Left ventricle myocardium superior (tissue), 1 donor: ENCODE measurements around the gene ADK. TPM values are rescaled to one million over a fixed set of nuclear protein-coding genes. Genes with fewer than 3 reads are reported as not detected.

Experiments
- ATAC-seq: fragments of 200-7000 bp; cut with Tn5 transposase; one replicate; pipeline ENCODE4 v1.9.1; 2020; ENCODE audit warnings: mild to moderate bottlenecking, moderate library complexity
- DNase-seq: peaks from one replicate; pipeline ENCODE4 v3.0.0-alpha.2; 2020
- intact Hi-C: fragments of 100-400 bp; cut with micrococcal nuclease; formaldehyde crosslinking; loops from one replicate; pipeline ENCODE4 v1.11.0; 2022
- total RNA-seq: library from RNA; stranded (reverse); fragmentation: NEBNext Ultra II Directional; extraction: Animal tissue kit (Norgen Biotek cat#: 25700); gene quantifications from one replicate; pipeline ENCODE4 v1.2.1, GENCODE V29; 2021
- donor health status: DM: no; HTN: yes; CAD: no; lungs with severe emphysema.

The ADK gene
- total RNA-seq, 1 donor from 2014 or later: 47.2 TPM

DNA sequence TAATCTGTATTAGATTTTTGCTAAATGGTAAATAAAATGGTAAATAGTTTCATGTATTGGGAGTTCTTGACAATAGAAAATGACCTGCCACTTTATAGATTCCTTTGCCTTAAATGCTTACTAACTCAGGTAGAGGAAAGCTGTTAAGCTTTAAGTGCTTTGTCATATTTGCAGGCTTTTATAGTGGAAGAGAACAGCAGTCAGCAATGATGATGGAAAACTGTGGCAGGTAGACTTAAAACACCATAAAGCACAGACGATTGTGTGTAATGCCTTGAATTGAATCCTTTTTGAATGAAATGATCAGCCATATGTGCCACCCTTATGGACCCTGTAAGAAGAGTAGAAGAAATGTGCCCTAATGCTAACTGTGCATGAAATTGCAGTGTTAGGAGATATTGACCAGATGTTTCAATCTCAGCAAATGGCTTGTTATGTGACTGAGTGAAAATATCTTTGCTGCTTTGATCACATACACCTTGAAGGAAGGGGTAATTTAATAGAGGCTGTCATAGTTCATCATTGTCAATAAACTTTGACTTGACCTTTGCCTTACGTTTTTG, 230.4 kb downstream of the ADK start:
- no peak for ATAC-seq
- intact Hi-C loops: no loop called here
- DNase-seq: no peak

DNA sequence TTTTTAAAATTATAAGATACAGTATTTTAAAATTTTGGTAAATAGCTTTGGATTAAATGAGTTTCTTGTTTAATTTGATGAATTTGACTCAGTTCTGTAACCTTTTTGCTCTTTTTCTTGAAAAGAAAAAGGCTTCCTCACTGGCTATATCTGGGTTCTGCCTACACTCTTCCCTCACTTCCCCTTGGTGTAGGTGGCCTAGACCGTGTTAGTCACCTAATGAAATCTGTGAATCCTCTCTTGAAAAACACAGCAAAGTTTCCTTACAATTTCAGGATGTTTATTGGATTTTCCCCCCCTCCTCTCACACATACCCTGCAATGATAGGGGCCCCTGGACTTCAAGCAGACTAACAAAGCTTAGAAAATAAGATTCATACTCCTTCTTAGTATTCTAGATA, 231.6 kb downstream of the ADK start:
- intact Hi-C loops: no loop called here
- ATAC-seq: no peak
- DNase-seq: no peak

DNA sequence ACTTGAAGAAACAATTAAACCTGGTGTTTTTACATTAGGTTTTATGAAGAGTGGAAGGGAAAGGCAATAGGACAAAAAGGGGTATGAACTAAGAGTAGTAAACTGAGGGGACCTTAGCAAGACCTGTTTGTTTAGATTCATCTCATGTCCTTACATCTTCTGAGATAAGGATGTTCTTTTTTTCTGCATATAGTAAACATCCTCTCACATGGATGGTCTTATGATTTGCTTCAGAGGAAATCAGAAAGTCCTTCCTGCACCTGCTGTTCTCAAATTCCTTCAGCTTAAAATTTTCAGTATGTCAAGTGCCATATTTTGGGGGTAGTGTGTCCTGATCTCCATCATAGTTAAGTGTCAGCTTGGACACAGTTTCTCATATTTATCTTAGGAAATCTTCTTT, 232.6 kb downstream of the ADK start:
- intact Hi-C loops: no loop called here
- DNase-seq: no peak
- no peak for ATAC-seq

DNA sequence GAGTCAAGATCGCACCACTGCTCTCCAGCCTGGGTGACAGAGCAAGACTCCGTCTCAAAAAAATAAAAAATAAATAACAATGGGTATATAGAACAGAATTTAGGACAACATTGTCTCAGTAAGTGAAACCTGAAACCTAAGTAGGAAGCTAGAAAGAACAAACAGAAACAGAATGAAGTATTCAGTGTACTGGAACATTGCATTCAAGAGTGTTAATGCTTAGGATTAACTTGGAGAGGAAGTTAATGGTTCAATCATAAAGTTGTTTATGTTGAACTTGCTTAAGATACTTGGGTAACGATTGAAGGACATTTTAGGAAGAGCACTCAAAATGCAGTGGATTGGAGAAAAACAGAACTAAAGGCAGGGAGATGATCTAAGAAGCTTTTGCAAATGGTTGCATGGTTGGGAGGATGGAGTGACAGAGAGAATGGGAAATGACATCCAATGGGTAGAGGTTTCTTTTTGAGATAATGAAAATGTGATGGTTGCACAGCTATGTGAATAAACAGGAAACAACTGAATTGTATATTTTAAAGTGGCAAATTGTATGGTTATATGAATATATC, 233.7 kb downstream of the ADK start:
- intact Hi-C loops: no loop called here
- no peak for DNase-seq
- no peak for ATAC-seq

DNA sequence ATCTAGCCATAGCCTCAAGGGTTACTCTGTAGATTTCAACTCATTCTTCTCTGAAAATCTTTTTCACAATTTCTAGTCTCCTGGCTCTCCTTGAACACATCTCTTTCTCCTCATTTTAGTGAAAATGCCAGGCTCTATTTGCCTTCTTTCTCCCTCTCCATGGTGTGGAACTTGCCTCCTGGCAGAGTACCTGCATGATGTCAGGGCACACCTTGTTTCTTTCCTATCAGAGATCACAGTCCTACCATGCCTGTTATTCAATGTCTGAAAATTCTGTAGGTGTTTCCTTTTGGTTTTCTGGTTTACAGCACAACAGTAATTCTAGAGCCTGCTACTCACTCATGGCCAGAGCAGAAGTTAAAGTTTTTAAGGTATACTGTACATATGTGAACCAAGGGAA, 237.8 kb downstream of the ADK start:
- ATAC-seq: no peak
- intact Hi-C loops: no loop called here
- DNase-seq: no peak

DNA sequence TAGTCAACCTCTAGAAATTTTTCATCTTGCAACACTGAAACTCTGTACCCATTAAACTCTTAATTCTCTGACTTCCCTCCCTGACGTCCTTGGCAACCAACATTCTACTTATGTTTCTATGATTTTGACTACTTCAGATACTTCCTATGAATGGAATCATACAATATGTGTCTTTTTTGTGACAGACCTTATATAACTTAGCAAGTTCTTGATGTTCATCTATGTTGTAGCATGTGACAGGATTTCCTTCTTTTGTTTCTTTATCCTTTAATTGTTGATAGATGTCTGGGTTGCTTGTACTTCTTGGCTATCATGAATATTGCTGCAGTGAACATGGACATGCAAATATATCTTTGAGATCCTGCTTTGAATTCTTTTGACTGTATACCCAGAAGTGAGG, 240.8 kb downstream of the ADK start:
- ATAC-seq (no peak), DNase-seq (no peak)
- intact Hi-C loops: no loop called here

DNA sequence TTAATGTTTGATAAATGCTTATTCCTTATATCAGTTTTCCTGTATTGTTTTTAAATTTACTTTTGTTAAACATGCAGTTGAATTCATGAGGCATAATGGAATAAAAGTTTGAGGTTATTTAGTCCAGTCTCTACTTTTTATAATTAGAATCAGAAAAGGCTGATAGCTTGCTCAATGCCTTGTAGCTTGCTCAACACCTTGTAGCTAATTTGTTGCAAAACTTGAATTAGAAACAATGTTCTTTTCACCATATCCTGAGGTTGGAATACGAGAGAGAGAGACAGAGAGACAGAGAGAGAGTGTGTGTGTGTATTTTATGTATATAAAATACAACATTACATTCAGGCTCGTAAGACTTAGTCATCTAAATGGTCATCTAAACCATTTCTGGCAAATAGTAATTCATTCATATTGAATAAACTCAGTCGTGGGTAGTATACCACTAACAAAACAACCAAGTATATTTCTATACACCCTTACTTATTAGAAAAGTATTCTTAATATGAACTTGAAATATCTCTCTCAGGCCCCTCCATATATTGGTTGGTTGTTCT, 243.5 kb downstream of the ADK start:
- intact Hi-C loops: no loop called here
- no peak for DNase-seq
- ATAC-seq: no peak

DNA sequence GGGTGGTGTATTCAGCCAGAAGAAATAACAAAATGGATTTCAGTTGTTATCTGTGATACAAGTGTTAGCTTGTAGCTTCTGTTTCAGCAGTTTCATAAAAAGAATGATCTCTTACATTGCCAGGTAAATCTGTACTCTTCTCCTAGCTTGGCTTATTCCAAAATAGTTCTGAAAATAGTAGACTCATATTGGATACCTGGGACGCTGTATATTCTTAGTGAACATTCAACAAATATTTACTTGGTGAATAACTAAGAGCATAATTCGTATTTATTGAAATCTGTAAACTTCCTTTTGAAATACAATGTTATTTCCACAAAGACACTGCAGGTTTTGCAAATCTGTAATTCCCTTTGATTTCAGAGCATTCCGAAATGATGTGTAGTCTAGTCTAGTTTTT, 249.2 kb downstream of the ADK start:
- intact Hi-C loops: no loop called here
- DNase-seq (no peak), ATAC-seq (no peak)

DNA sequence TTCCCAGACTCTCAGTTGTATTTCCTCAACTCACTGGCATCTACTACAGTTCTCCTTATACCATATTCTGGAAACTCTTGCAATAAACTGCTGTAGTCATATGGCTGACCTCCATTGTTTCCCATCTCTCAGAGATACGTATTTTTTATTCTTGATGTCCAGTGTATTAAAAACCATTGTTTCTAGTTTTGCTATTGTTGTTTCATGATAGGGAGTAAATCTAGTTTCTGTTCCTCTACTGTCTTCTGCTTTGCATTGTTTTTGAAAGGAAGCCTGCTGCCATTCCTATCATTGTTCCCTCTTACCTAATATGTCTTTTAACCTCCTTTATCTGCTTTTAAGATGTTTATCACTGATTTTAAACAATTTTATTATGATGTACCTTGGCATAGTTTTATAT, 255.0 kb downstream of the ADK start:
- intact Hi-C loops: no loop called here
- DNase-seq: no peak
- no peak for ATAC-seq

DNA sequence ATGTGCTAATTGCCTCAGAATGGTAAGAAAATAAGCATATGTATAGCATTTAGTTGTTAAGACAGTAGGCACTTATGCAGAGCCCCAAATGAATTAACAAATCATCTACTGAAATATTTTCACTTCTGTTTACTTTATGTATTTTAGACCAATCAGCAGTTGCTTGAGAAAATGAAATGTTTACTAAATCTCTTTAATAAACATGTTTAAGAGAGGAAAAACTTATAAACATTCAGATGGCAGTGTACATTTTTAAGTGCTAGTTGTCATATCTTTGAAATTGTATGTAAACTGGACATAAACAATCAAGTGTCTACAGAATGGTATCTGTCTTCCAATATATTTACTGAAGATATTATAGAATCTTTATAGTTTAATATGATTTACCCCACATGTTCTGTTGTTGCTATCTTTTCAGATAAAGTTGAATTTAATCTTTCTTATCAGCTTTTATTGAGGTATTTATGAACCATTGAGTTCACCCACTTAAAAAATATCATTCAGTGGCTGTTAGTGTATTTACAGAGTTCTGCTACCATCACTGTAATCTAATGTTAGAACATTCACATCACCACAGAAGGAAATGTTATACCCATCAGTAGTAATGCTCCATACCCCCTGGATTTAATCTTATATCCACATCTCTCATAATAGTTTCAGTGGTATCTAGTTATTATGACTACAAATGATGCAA, 264.3 kb downstream of the ADK start:
- intact Hi-C loops: no loop called here
- DNase-seq: no peak
- no peak for ATAC-seq

DNA sequence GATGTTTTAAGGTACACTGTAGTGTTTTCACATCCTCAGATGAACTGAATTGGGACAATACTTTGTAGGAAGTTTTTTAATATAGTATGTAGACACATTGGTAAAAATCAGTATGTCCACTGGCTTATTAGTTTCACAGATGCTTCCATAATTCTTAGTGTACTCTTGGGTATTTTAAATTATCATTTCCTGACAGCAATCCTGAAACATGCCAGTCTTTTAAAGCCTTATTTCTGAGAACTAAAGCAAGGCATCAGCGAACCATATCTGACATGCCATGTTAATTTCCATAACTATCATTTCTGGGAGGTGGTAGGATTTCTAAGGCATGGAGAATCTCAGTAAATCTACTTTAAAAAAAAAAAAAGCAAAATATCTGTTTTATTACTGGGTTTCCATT, 266.4 kb downstream of the ADK start:
- DNase-seq: no peak
- no peak for ATAC-seq
- intact Hi-C loops: no loop called here

DNA sequence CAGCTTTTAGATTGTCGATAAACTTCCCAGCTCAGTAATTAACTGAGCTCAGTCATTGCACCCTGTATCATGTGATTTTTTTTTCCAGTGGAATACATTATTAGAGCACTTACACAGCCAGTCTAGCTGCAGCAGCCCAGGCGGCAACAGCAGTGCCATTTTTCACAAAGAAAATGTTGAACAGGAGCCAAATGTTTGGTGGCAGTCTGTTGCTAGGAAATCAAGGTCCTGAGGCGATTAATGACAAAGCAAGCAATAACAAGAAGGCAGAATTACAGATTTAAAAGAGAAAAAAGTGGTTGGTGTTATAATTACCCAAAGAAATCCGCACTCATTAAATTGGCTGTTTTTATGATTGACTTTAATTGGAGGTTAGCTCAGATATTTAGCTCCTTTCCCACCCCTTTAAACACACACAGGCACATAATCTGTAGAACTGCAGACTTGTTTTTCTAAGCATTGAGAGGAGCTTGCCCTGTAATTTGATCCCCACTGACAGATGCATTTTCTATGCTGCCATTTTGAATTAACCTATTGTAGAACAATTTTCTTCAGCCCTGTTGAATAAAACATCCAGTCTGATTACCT, 267.4 kb downstream of the ADK start:
- no peak for DNase-seq
- intact Hi-C loops: no loop called here
- peak; percentile 57 for ATAC-seq

DNA sequence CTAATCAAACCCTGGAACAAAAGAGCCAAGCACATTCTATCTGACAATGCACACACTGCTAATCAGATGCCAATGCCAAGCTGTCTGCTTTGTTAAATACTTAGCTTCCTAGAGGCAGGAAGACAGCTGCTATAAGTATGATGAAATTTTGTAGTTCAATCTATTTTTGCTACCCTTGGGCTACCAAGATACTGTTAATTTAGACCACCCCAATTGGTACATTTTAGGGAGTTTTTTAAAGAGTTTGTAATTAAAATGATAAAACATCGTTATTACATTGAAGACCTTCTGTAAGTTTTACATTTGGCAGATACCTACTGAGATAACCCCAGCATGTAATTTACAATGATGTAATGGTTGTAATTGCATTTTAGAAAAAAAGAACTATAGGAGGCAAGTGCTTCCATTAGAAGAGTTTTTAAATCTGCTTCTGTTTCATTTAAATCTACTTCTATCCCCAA, 268.5 kb downstream of the ADK start:
- DNase-seq: no peak
- intact Hi-C loops: no loop called here
- ATAC-seq: no peak

DNA sequence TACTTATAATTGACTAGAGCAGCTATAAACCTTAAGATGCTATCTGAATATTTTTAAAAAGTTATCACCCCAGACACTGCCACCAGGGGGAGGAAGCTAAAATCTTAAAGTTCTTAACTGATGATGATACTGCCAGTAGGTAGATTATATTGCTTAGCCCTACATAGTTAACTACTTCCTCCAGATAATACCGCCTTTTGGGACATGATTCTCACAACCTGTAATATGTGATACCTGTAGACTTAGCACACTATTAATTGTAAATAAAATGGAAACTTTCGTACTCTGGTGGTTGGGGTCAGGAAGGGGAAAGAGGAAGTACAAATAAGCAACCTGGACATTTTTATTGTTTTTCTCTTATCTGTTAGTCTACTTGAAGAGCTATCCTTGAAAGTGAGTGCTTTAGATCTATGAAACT, 268.9 kb downstream of the ADK start:
- DNase-seq (no peak), ATAC-seq (no peak)
- intact Hi-C loops: no loop called here

DNA sequence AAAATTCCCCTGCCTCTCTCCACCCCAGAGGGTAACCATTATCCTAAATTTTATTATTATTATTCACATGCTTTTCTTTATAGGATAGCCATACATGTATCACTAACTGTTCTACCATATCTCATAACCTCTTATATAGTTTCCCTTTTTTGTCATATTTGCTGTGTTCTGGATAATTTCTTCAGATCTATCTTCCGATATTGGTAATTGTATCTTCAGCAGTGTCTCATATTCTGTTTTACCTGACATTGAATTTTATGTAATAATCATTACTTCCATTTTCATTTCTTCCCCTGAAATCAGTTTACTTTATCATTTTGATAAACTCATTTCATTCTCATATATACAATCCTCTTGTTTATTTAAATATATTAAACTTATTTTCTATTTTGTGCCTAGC, 273.5 kb downstream of the ADK start:
- no peak for DNase-seq
- intact Hi-C loops: no loop called here
- ATAC-seq: no peak

DNA sequence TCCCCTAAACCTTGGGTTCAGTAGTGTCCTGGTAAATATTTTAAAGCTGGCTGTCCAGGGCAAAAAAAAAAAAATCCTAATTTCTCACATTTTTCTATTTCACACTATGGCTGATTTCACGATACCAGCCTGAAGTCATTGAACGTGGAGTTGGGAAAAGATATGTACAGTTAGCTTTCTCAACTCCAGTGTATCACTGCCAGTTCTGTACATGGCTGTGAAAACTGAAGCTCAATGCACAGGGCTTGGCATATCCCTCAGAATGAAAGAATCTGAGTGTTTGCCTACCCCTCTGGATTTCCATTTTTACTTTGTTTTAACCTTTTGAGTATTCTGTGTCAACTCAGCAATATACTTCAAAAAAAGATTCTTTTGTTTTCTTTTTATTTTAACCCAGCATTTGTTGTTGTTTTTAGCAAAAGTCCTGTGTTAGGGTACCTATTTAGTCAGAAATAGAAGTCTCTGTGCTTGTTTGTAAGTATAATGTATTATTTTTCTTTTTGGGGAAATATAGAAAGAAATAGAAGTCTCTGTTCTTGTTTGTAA, 274.5 kb downstream of the ADK start:
- no peak for ATAC-seq
- intact Hi-C loops: no loop called here

DNA sequence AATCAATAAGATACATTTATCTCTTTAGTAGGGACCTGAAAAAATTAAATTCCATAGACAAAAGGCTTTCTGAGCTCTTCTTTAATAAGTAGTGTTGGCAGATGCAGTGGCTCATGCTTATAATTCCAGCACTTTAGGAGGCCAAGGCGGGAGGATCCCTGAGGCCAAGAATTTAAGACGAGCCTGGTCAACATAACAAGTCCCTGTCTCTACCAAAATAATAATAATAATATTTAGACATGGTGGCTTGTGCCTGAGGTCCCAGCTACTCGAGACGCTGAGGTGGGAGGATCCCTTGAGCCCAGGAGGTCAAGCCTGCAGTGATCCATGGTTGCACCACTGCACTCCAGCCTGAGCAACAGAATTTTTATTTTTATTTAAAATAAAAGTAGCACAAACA, 280.8 kb downstream of the ADK start:
- ATAC-seq: no peak
- intact Hi-C loops: no loop called here
- DNase-seq: no peak

More for the DNA sequence above, 274.5 kb downstream of the ADK start:
- no peak for DNase-seq

DNA sequence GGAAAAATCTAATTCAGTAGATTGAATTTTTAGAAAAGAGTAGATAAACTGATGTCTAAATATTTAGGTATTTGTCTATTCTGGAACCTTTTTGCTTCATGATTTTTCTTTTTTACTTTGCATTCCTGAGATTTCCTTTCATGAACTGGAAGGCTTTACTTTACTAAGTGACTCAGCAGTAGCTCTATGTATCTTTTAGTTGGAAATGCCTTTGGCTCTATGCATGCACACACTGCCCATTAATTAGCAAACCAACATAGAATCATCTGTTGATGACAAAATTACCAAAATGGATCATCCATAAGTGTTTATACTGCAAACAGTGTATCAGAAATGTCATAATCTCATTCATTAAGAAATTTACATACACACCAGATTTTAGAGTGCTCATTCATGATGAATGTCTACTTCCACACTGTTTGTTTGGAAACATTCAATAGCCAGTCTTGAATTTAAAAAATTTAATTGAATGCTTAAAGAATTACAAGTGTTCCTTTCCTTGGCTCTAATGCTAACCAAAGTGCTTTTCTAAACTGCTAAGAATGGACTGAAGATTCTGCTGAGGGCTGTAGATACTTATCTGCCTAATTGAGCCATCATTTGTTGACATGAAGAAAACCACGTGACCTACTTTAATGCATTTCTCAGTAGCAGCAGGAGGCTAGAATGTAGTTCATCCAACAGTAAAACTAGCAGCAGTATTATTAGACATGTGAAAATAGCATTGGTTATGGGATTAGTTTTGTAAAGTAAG, 282.0 kb downstream of the ADK start:
- ATAC-seq (no peak), DNase-seq (no peak)
- intact Hi-C loops: no loop called here

DNA sequence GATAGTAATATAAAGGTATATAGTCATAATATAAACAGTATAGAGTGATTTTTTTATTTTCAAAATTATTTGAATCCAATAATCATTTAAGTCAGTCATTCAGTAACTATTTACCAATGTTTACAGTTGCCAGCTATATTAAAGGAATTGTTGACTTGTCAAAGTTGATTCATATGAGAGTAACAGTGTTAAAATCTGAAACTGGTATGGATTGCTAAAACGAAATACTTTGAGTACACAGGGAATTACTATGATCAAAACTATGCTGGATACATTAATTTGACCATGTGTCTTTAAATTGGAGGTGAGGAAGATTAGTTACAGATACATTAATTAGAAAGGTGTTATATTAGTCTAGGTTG, 282.6 kb downstream of the ADK start:
- no peak for ATAC-seq
- intact Hi-C loops: no loop called here
- DNase-seq: no peak

DNA sequence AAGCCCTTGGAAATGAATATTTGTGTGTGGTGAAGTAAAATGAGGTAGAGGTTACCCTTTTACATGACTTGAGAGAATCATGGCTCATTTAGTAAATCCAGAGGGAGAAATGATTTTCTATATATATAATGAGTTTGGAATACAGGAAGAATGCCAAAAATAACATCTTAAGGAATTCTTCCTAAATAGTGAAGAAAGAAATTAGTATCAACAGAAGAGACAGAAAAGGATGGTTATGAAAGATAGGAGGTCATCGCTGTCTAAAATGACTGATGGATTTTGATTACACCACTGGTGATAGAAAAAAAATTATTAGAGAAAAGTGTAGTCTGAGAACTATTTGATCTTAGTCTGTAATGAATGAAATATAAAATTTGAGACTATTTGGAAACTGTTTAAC, 283.0 kb downstream of the ADK start:
- ATAC-seq (no peak), DNase-seq (no peak)
- intact Hi-C loops: no loop called here
